GM10847 (cell line): Measurements from ENCODE around the gene IL24.

Experiments used
- POLR2A ChIP-seq: IDR thresholded peaks from 2 replicates; pipeline ENCODE4 v1.6.1; 2011; ENCODE audit not compliant: insufficient read length; ENCODE audit errors: extremely low read depth

Gene IL24

GRCh38 chr1:206897175-206897574, at the start of gene IL24:
Gene IL24 (plus strand): TSS chr1:206897443. CDS start chr1:206897833, 390 bp downstream.
- TF ChIP-seq POLR2A, result no peak

- TF ChIP-seq POLR2A, result no peak
Measured at GRCh38 chr1:206847946-206848345, 49.3 kb upstream of the IL24 start.

GRCh38 chr1:206850401-206850800, 46.8 kb upstream of the IL24 start:
- TF ChIP-seq POLR2A, result no peak

GRCh38 chr1:206851341-206852010, 45.8 kb upstream of the IL24 start:
- TF ChIP-seq POLR2A, result no peak

GRCh38 chr1:206854401-206855129, 42.7 kb upstream of the IL24 start:
- no peak for TF ChIP-seq POLR2A

- TF ChIP-seq POLR2A, result no peak
Measured at GRCh38 chr1:206855859-206856258, 41.4 kb upstream of the IL24 start.

- no peak for TF ChIP-seq POLR2A
Measured at GRCh38 chr1:206856674-206857464, 40.4 kb upstream of the IL24 start.

GRCh38 chr1:206859082-206859521, 38.1 kb upstream of the IL24 start:
- no peak for TF ChIP-seq POLR2A

GRCh38 chr1:206860165-206860564, 37.1 kb upstream of the IL24 start:
- TF ChIP-seq POLR2A, result no peak

GRCh38 chr1:206863266-206863665, 34.0 kb upstream of the IL24 start:
- TF ChIP-seq POLR2A, result no peak

- TF ChIP-seq POLR2A, result no peak
Measured at GRCh38 chr1:206864939-206865671, 32.1 kb upstream of the IL24 start, which contains the start of gene IL20. Gene IL20 (plus strand): TSS chr1:206865623. CDS start chr1:206865853, 230 bp downstream.

- TF ChIP-seq POLR2A, result no peak
Measured at GRCh38 chr1:206866062-206866461, 31.2 kb upstream of the IL24 start.

- no peak for TF ChIP-seq POLR2A
Measured at GRCh38 chr1:206867239-206867638, 30.0 kb upstream of the IL24 start.

GRCh38 chr1:206867716-206868115, 29.5 kb upstream of the IL24 start:
- no peak for TF ChIP-seq POLR2A

GRCh38 chr1:206868264-206868663, 29.0 kb upstream of the IL24 start:
- TF ChIP-seq POLR2A, result no peak
